Heart left ventricle (tissue), 13 donors: Measurements from ENCODE around the gene HLA-DMB.

Source experiments
- POLR2A ChIP-seq, 2 donors: fragments of 450-650 bp; IDR thresholded peaks; one replicate each; pipeline ENCODE4 v1.6.1; 2017; ENCODE audit warnings: antibody characterized with exemption in 2 of 2, mild to moderate bottlenecking in 2 of 2, moderate library complexity in 2 of 2
- TF ChIP-seq, protein P1 (sequence below), 12 donors: fragments of 200-600 bp; sonication (generic) in 4 of 12; IDR thresholded peaks; one replicate each; pipeline versions ENCODE4 v1.5.0 to v1.8.0; 2018 to 2022; ENCODE audit warnings: antibody characterized with exemption in 12 of 12, mild to moderate bottlenecking in 5 of 12
- donor health status: ischemic (EF 13 %, LVEDD 7.1; RV severe dilation, severe dysfunction).
- donor health status: DM: no; HTN: yes; CAD: no.
- donor health status: DM: no; HTN: no; CAD: no.
- donor health status: ischemic (EF 25% LVEDD 6.9; RV normal size, moderate dysfunction).
- donor health status: ischemic (EF 25% LVEDD 5.7; RV mildly dilated, moderate dysfunction).
- donor health status: ischemic (EF 35%, LVEDD 5.7; RV mildly dilated, moderate dysfunction).
- donor health status: nonischemic (EF 11% LVEDD 7.7; RV severe dilation, severe dysfunction).
- donor health status: DM: yes; HTN: yes; CAD: no.
- donor health status: PGD.
- donor health status: ischemic (EF 29% LVEDD 5.4; RV normal size, mild dysfunction).
- donor health status: nonischemic (EF 23%, LVEDD 6.1; RV moderate dilation, normal function).

DNA sequence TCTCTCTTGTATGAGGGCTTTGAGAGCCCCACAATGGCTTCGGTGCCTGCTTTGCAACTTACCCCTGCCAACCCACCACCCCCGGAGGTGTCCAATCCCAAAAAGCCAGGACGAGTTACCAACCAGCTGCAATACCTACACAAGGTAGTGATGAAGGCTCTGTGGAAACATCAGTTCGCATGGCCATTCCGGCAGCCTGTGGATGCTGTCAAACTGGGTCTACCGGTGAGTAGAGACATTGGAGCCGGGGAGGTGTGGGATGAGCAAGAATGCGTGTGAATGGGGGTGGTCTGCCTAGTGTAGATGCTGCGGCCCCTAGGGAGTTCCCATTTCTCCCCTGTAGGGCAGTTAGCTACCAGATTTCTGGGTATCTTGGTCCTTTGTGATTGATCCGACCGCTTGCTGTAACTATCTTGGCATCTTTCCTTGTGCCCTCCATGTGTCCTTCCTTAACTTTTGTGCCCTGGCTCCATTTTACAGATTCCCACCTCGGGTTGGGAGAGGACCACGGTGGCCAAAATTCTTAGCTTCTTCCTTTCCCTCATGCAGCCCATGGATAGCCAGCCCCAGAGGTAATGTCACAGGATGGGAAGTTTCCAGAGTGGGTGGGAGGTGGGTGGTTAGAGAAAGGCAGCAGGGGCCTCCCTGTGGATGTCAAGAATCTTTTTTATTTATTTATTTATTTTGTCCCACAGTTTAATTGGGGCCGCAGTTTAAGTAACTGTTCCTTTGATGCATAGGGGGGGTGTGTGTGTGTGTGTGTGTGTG is 33.9 kb upstream of the HLA-DMB start:
- TF ChIP-seq, protein P1, sequence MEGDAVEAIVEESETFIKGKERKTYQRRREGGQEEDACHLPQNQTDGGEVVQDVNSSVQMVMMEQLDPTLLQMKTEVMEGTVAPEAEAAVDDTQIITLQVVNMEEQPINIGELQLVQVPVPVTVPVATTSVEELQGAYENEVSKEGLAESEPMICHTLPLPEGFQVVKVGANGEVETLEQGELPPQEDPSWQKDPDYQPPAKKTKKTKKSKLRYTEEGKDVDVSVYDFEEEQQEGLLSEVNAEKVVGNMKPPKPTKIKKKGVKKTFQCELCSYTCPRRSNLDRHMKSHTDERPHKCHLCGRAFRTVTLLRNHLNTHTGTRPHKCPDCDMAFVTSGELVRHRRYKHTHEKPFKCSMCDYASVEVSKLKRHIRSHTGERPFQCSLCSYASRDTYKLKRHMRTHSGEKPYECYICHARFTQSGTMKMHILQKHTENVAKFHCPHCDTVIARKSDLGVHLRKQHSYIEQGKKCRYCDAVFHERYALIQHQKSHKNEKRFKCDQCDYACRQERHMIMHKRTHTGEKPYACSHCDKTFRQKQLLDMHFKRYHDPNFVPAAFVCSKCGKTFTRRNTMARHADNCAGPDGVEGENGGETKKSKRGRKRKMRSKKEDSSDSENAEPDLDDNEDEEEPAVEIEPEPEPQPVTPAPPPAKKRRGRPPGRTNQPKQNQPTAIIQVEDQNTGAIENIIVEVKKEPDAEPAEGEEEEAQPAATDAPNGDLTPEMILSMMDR (IDR thresholded peaks at IDR 0.05), result no peak
- no peak for TF ChIP-seq POLR2A (IDR thresholded peaks at IDR 0.05)
